Stimulated activated CD8-positive, alpha-beta memory T cell treated with anti-CD3 and anti-CD28 coated beads, Interleukin-4, amount 100 ng/mL, for 24 hours (primary cell): ENCODE measurements around the gene TPM3.
"Not testable (repeated sequence)": the region's sequence is repeated elsewhere in the genome, so short reads cannot be mapped to it uniquely, and the experiment has no call there.

Experiments
- DNase-seq: peaks from one replicate; pipeline ENCODE4 v3.0.0-alpha.2; 2020; ENCODE audit warnings: low read depth

The TPM3 gene

DNA sequence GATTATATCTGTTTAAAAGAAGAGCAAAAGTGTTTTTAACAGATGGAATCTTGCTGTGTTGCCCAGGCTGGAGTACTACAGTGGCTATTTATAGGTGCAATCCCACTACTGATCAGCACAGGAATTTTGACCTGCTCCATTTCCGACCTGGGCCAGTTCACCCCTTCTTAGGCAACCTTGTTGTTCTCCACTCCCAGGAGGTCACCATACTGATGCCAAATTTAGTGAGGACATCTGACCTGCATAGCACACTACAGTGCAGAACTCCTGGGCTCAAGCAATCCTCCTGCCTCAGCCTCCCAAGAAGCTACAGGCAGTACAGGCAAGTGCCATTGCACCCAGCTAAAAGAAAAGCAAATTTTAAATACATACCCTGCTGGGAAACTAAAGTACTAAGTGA lies 25.7 kb downstream of the TPM3 start:
- DNase-seq = no peak

DNA sequence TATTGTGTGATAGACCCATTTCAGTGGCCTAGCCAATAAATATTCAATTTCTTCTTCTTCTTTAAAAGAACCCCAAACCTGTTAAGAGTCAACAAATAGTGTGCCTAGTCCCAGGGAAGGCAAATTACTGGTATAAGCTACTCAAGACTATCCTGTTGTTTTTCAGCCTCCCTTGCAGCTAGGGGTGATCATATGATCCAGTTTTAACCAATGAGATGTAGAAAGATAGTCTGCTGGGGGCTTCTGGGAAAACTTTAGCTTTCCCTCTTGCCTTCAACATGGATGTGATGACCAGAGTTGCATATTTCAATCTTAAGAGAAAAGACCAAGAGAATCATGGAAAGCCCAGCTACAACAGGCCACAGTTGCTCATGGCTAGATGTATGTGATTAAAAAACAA lies 32.3 kb downstream of the TPM3 start:
- no peak for DNase-seq

DNA sequence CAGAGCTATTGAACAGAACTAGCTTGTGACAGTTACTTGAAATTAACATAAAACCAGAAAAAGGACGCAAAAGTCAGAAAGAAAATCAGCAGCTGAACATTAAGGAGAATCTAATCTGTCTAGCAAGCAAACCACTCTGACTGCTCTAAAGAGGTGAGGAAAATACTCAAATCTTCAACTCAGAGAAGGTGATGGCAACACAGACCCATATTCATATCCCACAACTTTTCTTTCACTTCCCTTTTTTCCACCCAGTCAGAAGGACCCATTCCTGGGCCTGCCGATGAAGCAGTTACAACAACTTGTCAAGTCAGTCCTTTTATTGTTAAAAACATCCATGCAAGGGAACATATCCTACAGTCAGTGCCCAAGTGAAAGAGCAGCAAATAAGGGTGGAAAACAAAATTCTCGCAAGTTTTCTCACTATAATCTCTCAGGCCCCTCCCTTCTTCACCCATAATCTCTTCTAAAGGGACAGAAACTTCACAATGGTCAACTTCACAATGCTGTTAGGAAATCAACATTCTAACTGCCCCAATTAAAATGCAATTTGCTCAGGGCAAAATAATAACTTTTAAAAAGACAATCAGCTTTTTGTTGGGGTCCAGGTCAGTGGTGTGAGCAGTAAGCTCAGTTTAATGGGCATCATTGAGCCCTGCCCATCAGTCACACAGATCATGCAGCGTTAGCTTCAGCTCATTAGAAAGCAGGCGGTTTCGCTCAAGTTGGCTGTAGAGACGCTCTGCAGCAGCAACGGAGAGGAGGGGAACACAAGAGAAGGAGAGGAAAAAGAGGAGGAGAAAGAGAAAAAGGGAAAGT lies 33.4 kb downstream of the TPM3 start:
- no peak for DNase-seq

DNA sequence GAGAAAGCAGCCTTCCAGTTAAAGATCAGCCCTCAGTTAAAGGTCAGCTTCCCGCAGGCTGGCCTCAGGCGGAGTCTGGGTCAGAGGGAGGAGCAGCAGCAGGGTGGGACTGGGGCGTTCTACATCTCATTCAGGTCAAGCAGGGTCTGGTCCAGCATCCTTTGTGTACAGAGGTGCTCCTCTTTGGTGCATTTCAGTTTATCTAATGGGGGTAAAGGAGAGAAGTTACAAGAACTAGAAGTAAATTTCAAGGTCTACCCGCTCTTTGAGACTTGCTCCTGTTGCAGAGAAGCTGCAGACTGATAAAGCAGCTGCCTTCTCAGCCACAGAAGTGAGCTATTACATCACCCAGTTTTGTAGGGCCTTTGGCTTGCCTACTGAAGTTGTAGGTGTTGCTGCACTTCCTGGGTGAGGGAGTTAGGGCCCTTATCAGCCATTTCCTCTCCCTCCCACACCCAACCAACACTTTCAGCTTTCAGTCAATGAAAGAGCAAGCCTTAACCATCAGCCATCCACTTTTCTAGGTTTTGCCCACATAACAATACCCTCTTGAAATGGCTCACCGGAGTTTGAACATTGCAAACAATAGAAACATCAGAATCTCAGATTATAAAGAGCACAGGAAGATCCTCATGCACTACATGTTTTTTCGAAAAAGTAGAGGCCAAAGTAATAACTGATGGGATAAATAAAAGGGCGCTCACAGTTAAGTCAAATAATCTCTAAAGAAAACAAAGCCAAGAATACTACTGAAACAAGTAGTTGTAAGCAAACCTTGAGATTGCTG lies 34.2 kb downstream of the TPM3 start:
- DNase-seq = peak; percentile 40

DNA sequence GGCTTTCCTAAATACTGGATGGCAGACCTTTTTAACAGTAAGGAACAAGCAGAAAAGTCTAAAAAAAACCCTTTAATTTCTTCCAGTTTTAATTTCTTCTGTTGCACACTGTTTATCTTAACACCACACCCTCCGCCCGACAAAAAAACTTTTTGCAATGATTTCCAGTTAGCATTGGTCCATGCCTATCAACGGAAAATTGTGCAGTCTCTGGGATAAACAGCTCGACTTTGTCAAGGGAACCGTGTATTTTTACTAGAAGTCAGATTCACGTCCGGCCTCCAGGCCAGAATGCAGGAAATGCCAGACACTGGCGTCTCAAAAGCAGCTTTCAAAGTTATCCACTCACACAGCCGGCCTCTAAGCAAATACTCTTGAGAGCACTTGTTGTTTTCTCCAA lies 36.6 kb downstream of the TPM3 start:
- DNase-seq = no peak

DNA sequence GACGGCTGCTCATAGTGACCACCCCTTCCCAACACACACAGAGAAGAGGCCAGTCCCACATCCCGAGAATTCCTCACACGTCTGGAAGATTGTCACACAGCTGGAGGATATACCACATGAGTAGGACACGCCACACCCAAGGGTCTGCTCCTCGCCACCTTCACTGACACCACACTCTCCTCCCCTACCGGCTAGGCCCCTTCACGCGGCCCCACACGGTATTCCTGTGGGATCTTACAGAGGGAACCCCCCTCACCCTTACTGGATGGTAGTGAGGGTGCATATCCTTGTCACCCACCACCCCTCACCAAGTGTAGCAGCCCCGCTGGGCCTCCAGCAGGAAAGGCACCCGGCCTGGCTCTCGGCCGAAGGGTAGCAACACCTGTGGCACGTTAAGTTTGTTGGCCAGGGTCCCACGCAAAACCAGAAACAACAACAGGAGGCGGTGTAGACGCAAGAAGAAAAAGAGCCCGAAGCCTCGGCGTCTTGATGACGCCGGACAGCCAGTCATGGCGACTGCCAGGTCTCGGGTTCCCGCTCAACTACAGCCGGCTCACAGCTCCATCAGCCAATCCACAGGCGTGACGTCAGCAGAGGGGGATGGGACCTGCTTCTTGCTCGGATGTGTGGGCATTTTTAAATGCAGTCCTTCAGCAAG lies 37.2 kb downstream of the TPM3 start, which contains the start of gene NUP210L:
Gene NUP210L, minus strand, starts transcription at position 540 of the 658 bp plus-strand sequence.
- DNase-seq = no peak

DNA sequence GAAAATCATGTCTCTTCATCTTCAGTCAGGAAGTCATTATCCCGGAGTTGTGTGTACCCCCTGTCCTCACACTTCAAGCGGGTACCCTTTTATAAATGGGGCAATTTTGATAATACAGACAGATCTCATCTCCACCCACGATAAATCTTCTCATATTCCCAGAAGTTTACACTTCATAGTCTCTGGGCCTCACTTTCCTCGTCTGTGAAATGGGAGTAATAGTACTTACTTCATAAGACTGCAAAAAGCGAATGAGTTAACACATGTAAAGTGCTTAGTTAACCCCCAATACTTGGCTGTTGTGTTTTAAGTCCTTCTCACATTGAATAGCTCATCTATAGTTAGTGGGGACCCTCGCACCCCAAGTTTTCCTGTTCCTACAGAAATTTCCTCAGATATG lies 37.8 kb downstream of the TPM3 start:
- no peak for DNase-seq

DNA sequence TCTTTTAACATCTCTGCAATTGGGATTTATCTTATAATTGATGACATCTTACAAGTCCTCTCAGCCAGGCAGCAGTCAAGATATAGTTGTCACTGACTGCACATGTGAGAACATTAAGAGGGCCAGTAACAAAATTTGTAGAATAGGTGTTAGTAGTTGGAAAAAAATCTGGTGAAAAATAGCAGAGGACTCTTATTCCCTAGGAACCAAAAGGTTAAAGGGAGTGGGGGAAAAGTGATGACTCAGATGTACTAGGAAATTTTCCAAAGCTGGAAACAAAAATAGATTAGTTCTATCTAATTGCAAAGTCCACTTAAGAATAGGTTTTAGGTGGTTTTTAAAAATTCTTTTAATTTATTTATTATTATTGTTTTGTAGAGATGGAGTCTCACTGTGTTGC lies 40.6 kb downstream of the TPM3 start:
- no peak for DNase-seq

DNA sequence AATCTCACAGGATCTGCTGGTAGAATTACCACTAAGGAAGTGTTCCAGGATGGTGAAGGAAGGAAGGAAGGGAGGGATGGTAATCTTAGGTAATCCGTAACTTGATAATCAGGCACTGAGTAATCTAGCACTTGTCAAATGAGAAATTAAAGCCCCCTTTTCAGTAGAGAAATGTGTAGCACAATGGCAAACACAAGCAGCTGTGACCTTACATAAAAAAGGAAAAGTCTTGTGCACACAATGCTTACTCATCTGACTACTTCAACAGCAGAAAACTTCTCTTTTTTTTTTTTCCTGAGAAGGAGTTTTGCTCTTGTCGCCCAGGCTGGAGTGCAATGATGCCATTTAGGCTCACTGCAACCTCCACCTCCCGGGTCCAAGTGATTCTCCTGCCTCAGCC lies 43.1 kb downstream of the TPM3 start:
- DNase-seq = no peak

DNA sequence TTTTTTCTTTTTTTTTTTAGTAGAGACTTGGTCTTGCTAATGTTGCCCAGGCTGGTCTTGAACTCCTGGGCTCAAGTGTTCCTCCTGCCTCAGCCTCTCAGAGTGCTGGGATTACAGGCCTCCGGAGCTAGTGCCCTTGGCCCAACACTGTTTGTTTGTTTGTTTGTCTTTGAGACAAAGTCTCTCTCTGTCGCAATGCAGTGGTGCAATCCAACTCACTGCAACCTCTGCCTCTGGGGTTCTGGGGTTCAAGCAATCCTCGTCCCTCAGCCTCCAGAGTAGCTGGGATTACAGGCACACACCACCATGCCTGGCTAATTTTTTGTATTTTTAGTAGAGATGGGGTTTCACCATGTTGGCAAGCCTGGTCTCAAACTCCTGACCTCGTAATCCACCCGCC lies 44.4 kb downstream of the TPM3 start:
- not testable (repeated sequence) for DNase-seq

DNA sequence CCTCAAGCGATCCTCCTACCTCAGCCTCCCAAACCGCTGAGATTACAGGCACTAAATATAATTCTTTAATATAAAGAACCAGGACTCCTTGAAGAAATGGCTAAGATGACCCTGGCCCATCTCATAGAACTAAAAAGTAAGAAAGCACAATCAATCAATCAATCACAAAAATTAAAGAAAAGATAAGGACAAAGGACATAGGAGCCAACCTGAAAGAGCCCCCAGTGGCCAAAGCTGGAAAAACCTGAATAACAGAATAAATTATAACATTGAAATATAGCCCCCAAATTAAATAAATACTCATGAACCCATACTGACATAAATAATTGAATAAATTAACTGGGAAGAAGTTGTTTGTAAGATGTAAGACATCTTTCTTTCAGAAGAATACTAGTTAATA lies 45.9 kb downstream of the TPM3 start:
- DNase-seq = no peak

DNA sequence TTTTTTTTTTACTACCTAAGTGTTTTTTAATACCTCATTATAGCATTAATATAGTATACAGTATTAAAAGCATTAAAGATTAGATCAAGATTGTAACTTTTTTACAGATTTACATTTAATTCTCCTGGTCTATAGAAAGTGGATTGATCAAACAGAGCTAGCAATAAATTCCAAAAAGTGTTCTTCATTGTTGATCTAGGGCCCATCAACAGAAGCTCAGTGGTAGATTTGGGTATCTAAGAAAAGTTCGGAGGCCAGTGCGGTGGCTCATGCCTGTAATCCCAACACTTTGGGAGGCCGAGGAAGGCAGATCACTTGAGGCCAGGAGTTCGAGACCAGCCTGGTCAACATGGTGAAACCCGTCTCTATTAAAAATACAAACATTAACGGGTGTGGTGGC lies 49.5 kb downstream of the TPM3 start:
- no peak for DNase-seq

DNA sequence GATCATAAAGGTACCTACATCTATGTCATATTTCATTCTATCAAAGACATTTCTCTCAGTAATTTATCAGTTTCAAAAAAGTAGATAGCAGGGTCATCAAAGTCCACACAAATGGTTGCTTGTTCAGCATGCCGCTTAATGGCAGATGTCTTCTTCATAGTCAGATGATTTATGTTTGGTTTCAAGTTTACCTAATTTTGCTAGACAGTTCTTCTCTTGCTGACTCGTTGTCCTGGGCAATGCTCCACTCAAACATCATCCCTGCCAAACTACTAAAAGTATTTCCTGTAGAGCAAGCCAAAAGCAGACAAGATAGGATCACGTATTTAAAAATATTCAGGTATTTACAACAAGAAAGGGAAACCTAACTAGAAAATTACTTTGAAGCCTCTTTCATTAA lies 50.7 kb downstream of the TPM3 start:
- DNase-seq = no peak

DNA sequence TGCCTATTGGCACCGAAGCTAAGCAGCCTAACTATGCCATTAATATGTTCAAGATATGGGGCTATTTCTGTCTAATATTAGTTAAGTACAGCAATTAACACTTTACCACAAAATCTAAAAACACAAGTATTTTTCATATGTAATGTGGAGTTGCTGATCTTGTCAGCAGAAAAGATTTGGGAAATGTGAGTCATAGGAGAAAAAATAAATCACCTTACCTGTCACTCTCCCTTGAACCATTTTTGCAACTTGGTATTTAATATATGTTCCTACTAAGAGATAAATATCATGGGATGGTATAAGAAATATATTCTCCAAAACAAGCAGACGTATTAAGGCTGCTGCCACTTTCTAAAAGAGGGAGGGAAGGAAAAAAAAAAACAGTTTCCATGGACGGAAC lies 54.0 kb downstream of the TPM3 start:
- DNase-seq = no peak

DNA sequence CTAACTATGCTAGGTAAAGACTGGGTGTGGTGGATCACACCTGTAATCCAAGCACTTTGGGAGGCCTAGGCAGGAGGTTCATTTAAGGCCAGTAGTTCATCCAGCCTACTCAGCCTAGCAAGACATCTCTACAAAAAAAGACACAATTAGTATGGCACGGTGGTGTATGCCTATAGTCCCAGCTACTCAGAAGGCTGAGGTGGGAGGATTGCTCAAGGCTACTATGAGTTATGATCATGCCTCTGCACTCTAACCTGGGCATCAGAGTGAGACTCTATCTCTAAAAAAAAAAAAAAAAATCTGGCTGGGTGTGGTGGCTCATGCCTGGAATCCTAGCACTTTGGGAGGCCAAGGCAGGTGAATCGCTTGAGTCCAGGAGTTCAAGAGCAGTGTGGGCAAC lies 58.6 kb downstream of the TPM3 start:
- no peak for DNase-seq

DNA sequence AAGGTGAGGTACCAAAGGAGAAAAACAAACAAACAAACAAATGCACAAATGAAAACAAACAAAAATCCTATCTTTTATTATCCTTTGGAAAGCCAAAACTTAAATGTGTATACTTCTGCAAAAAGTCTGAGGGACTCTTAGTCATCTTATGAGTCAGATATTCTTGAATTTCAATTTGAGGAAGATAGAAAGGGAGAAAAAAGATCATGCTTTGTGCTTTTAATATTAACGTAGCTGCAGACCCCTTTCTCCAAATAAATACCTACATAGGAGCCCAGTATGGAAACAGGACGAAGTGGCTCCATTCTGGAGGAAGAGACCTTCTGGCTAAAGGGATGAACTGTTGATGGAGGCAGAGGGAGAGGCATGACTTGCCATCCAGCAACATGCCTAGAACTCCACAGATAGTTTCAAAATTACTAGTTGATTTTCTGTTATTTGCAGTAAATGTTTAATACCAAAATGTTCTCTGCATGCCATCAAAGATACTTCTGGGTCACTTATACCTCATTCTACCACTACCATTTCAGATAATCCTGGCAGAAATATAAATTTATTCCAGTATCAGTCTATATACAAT lies 62.4 kb downstream of the TPM3 start:
- no peak for DNase-seq

DNA sequence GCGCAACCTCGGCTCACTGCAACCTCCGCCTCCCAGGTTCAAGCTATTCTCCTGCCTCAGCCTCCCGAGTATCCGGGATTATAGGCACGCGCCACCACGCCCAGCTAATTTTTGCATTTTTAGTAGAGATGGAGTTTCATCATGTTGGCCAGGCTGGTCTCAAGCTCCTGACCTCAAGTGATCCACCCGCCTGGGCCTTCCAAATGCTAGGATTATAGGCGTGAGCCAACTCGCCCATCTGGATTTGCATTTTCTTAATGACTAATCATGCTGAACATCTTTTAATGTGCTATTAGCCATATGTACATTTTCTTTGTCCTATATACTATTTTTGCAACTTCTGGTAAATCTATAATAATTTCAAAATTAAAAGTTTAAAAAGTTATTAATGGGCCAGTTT lies 68.7 kb downstream of the TPM3 start:
- not testable (repeated sequence) for DNase-seq

DNA sequence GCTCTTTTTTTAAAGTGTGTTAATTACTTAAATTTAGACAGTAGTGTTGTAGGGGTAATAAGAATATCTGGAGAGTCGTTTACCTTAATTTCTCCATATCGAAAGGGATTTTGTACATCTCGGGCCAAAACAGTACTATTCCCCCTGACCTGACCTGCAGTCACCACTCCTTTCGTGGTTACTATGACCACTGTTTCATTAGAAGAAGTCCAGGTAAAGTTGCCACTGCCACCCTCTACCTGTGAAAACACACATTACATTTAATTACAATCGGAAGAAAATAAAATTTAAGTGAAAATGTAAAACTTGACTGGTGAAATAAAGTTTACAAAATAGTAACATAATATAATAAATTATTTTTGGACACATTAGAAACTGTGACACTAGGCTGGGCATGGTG lies 74.3 kb downstream of the TPM3 start:
- DNase-seq = no peak

DNA sequence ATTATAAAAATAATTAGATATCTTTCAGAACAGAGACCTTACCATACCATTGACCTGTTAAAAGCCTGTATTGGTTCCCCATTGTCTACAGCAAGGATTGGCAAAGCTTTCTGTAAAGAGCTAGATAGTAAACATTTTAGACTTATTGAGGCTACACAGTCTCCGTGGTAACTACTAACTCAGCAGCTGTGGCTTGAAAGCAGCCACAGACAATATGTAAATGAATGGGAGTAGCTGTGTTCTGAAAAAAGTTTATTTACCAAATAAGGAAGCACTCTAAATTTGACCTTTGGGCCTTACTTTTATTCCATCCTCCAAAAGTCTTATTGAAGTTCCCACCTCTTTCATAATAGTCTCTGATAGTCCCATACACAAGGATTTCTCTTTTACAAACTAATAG lies 76.7 kb downstream of the TPM3 start:
- no peak for DNase-seq
